ENCODE results near the gene LPP. TPM values are rescaled to one million over a fixed set of nuclear protein-coding genes. Genes with fewer than 3 reads are reported as not detected.

Gene LPP
- polyA plus RNA-seq, 1 donor (not counting 4 experiments of a cell fraction or from before 2014, with no cell fraction given), result 16.0 TPM

DNA sequence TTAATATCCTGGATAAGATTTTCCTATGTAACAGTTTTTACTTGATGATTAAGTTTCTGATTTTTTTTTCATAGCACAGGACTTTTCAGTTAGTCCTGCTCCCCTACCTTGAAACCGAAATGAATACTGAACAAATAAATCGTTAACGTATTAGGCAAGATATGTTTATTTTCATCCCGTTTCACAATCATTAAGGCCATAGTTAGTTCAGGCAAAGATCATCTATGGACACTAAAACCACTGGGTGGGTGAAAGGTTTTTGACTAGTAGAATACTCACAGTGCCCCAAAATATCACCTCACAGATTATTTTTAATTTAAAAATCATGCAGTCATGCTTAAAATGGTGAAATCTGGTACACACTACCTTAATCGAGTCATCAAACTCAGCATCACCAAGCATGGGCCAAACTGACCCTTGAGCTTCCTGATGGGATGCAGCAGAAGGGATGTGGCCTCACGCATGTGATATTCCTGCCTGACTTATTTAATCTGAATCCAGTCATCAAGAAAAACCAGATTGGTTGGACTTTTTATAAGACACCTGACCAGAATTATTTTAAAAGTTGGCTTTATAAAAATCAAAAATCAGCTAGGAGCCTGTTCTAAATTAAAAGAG, 365.0 kb downstream of the LPP start:
- H4K20me1 ChIP-seq (ENCODE audit: control insufficient read depth, extremely low read depth, insufficient read depth, low read length), result no peaks in the 10 kb centered on the region
- H3K4me3 ChIP-seq (ENCODE audit: control insufficient read depth in 2 of 3, extremely low read depth in 1 of 3, insufficient read depth in 2 of 3, low read depth in 1 of 3, low read length in 3 of 3), result no peak overlapping the region
- no peaks in the 10 kb centered on the region for H3K9me1 ChIP-seq (ENCODE audit: control insufficient read depth, extremely low read depth, insufficient read depth, low read length)
- H3K4me2 ChIP-seq (ENCODE audit: control insufficient read depth, extremely low read depth, insufficient read depth, low read depth, low read length), result no peak overlapping the region
- H3K9ac ChIP-seq (ENCODE audit: control insufficient read depth, extremely low read depth, insufficient read depth, low read length), result no peak overlapping the region
- TF ChIP-seq CTCF (optimal IDR thresholded peaks at IDR 0.05 in 1 of 3, IDR thresholded peaks at IDR 0.05 in 1 of 3, conservative IDR thresholded peaks at IDR 0.05 in 1 of 3; ENCODE audit: extremely low read depth in 1 of 3, insufficient read depth in 2 of 3, low read length in 3 of 3), result no peak
- dilution Hi-C loops (cut with MboI; ENCODE audit: extremely low pct_ligation_motif_present, low sequenced_read_pairs), result no loop called here
- H3K27ac ChIP-seq (ENCODE audit: control insufficient read depth, insufficient read depth, low read length), result no peak overlapping the region
- no peaks in the 10 kb centered on the region for H3K27me3 ChIP-seq (ENCODE audit: control insufficient read depth, extremely low read depth, insufficient read depth, low read length)
- no peak overlapping the region for H2AFZ ChIP-seq (ENCODE audit: control insufficient read depth, low read length)
- no peaks in the 10 kb centered on the region for H3K79me2 ChIP-seq (ENCODE audit: control insufficient read depth, insufficient read depth, low read length)
- FAIRE-seq (no peak), DNase-seq (ENCODE audit: low read depth, low spot score) (no peak)
- no peaks in the 10 kb centered on the region for H3K36me3 ChIP-seq (ENCODE audit: control insufficient read depth in 2 of 2, extremely low read depth in 1 of 2, insufficient read depth in 2 of 2, low read length in 2 of 2)
- no peaks in the 10 kb centered on the region for H3K9me3 ChIP-seq (ENCODE audit: control insufficient read depth, low read depth, low read length)
- H3K4me1 ChIP-seq (ENCODE audit: control insufficient read depth, extremely low read depth, insufficient read depth, low read length), result no peaks in the 10 kb centered on the region

GRCh38 chr3:188520466-188520865, 366.5 kb downstream of the LPP start:
- no peak for FAIRE-seq
- H3K9me1 ChIP-seq (ENCODE audit: control insufficient read depth, extremely low read depth, insufficient read depth, low read length), result no peaks in the 10 kb centered on the region
- dilution Hi-C loops (cut with MboI; ENCODE audit: extremely low pct_ligation_motif_present, low sequenced_read_pairs), result no loop called here

More at GRCh38 chr3:188520466-188520865, 366.5 kb downstream of the LPP start:
- DNase-seq (ENCODE audit: low read depth, low spot score), result no peak
- no peak overlapping the region for H3K9ac ChIP-seq (ENCODE audit: control insufficient read depth, extremely low read depth, insufficient read depth, low read length)
- no peak for TF ChIP-seq CTCF (optimal IDR thresholded peaks at IDR 0.05 in 1 of 3, IDR thresholded peaks at IDR 0.05 in 1 of 3, conservative IDR thresholded peaks at IDR 0.05 in 1 of 3; ENCODE audit: extremely low read depth in 1 of 3, insufficient read depth in 2 of 3, low read length in 3 of 3)
- no peak for TF ChIP-seq EZH2 (IDR thresholded peaks at IDR 0.05; ENCODE audit: low read length)
- H3K36me3 ChIP-seq (ENCODE audit: control insufficient read depth in 2 of 2, extremely low read depth in 1 of 2, insufficient read depth in 2 of 2, low read length in 2 of 2), result peaks cover 0 to 2% of the 10 kb centered on the region in 2 experiments
- no peak overlapping the region for H3K4me2 ChIP-seq (ENCODE audit: control insufficient read depth, extremely low read depth, insufficient read depth, low read depth, low read length)
- no peak overlapping the region for H2AFZ ChIP-seq (ENCODE audit: control insufficient read depth, low read length)
- H3K79me2 ChIP-seq (ENCODE audit: control insufficient read depth, insufficient read depth, low read length), result no peaks in the 10 kb centered on the region
- no peaks in the 10 kb centered on the region for H3K4me1 ChIP-seq (ENCODE audit: control insufficient read depth, extremely low read depth, insufficient read depth, low read length)
- no peak overlapping the region for H3K27ac ChIP-seq (ENCODE audit: control insufficient read depth, insufficient read depth, low read length)
- H3K4me3 ChIP-seq (ENCODE audit: control insufficient read depth in 2 of 3, extremely low read depth in 1 of 3, insufficient read depth in 2 of 3, low read depth in 1 of 3, low read length in 3 of 3), result no peak overlapping the region
- H4K20me1 ChIP-seq (ENCODE audit: control insufficient read depth, extremely low read depth, insufficient read depth, low read length), result no peaks in the 10 kb centered on the region
- no peaks in the 10 kb centered on the region for H3K9me3 ChIP-seq (ENCODE audit: control insufficient read depth, low read depth, low read length)
- H3K27me3 ChIP-seq (ENCODE audit: control insufficient read depth, extremely low read depth, insufficient read depth, low read length), result no peaks in the 10 kb centered on the region

Measured in keratinocyte (primary cell).